GM23338 (cell line): Measurements from ENCODE around the gene PELO. TPM values are rescaled to one million over a fixed set of nuclear protein-coding genes. Genes with fewer than 3 reads are reported as not detected.

Experiments
- ATAC-seq: fragments of 200-7000 bp; cut with Tn5 transposase; 3 replicates; pipeline ENCODE4 v1.9.1; 2020
- DNase-seq: peaks from one replicate; pipeline ENCODE4 v3.0.0-alpha.2; 2015; ENCODE audit warnings: low spot score
- H2AFZ ChIP-seq: fragments of 200-600 bp; sonication (generic); 2 replicates; pipeline ENCODE4 v1.8.0; 2016; ENCODE audit warnings: antibody characterized with exemption, mild to moderate bottlenecking, moderate library complexity
- H3F3A ChIP-seq: fragments of 200-600 bp; sonication (generic); replicated peaks from 2 replicates; pipeline ENCODE4 v1.8.0; 2017; ENCODE audit warnings: antibody characterized with exemption, mixed run types, low read depth
- H3K27ac ChIP-seq: fragments of 200-600 bp; sonication (generic); 2 replicates; pipeline ENCODE4 v1.6.1; 2016; ENCODE audit warnings: low read depth
- H3K27me3 ChIP-seq: fragments of 200-600 bp; sonication (generic); 2 replicates; pipeline ENCODE4 v1.8.0; 2016; ENCODE audit warnings: mild to moderate bottlenecking, mixed run types, moderate library complexity; ENCODE audit not compliant: insufficient read depth
- H3K36me3 ChIP-seq: fragments of 200-600 bp; sonication (generic); 2 replicates; pipeline ENCODE4 v1.8.0; 2016; ENCODE audit warnings: mild to moderate bottlenecking; ENCODE audit not compliant: insufficient read depth
- H3K4me1 ChIP-seq: fragments of 200-600 bp; sonication (generic); 2 replicates; pipeline ENCODE4 v1.8.0; 2016; ENCODE audit warnings: mild to moderate bottlenecking, moderate library complexity; ENCODE audit not compliant: insufficient read depth
- H3K4me2 ChIP-seq: fragments of 200-600 bp; sonication (generic); 2 replicates; pipeline ENCODE4 v1.7.1; 2017; ENCODE audit warnings: mixed run types
- H3K4me3 ChIP-seq: fragments of 200-600 bp; sonication (generic); 2 replicates; pipeline ENCODE4 v1.6.1; 2016; ENCODE audit warnings: mixed run types
- H3K79me2 ChIP-seq: fragments of 200-600 bp; sonication (generic); replicated peaks from 2 replicates; pipeline ENCODE4 v1.8.0; 2017; ENCODE audit warnings: mild to moderate bottlenecking; ENCODE audit not compliant: insufficient read depth
- H3K9me2 ChIP-seq: fragments of 200-600 bp; sonication (generic); 2 replicates; pipeline ENCODE4 v1.8.0; 2017; ENCODE audit not compliant: insufficient read depth
- H4K20me1 ChIP-seq: fragments of 200-600 bp; sonication (generic); replicated peaks from 2 replicates; pipeline ENCODE4 v1.8.0; 2017; ENCODE audit warnings: mild to moderate bottlenecking; ENCODE audit not compliant: insufficient read depth
- H3K27ac Mint-ChIP-seq: 2 replicates; pipeline ENCODE4 v1.8.0; 2020; ENCODE audit warnings: inconsistent platforms, mild to moderate bottlenecking, moderate library complexity, mixed read lengths
- H3K27me3 Mint-ChIP-seq: 3 replicates; pipeline ENCODE4 v1.8.0; 2022; ENCODE audit warnings: low read depth, mild to moderate bottlenecking, moderate library complexity, mixed read lengths, inconsistent platforms; ENCODE audit not compliant: insufficient read depth, poor library complexity
- H3K36me3 Mint-ChIP-seq: 3 replicates; pipeline ENCODE4 v1.8.0; 2021; ENCODE audit warnings: low read depth, mild to moderate bottlenecking, inconsistent platforms, moderate library complexity, mixed read lengths
- H3K4me1 Mint-ChIP-seq: 3 replicates; pipeline ENCODE4 v1.8.0; 2020; ENCODE audit warnings: mild to moderate bottlenecking, inconsistent platforms, mixed read lengths
- H3K4me3 Mint-ChIP-seq: 3 replicates; pipeline ENCODE4 v1.8.0; 2021; ENCODE audit warnings: moderate library complexity, mild to moderate bottlenecking, inconsistent platforms, mixed read lengths
- H3K9me3 Mint-ChIP-seq: 3 replicates; pipeline ENCODE4 v1.8.0; 2020; ENCODE audit warnings: moderate library complexity, mild to moderate bottlenecking, inconsistent platforms, mixed read lengths
- CREB1 ChIP-seq: fragments of 250-450 bp; sonication (Bioruptor Pico); IDR thresholded peaks from 2 replicates; pipeline ENCODE4 v1.5.0; 2020; ENCODE audit warnings: low read depth, mild to moderate bottlenecking, moderate library complexity
- CTCF ChIP-seq, 2 experiments: fragments of 200-600 bp in 1 of 2; sonication (generic) in 1 of 2; conservative IDR thresholded peaks; 2 replicates each; pipeline versions ENCODE4 v1.5.1 to v1.6.1; 2016 to 2017; ENCODE audit warnings: antibody characterized with exemption in 2 of 2, low read depth in 2 of 2, mild to moderate bottlenecking in 2 of 2, moderate library complexity in 1 of 2
- ETS1 ChIP-seq: IDR thresholded peaks from 2 replicates; pipeline ENCODE4 v1.6.1; 2016; ENCODE audit warnings: antibody characterized with exemption
- EZH2 ChIP-seq: fragments of 200-600 bp; sonication (generic); IDR thresholded peaks from one replicate; pipeline ENCODE4 v1.8.0; 2017; ENCODE audit warnings: antibody characterized with exemption, mild to moderate bottlenecking, low read depth; ENCODE audit not compliant: unreplicated experiment
- EZH2phosphoT487 ChIP-seq: fragments of 200-600 bp; sonication (generic); IDR thresholded peaks from one replicate; pipeline ENCODE4 v1.8.1; 2018; ENCODE audit warnings: antibody characterized with exemption; ENCODE audit not compliant: unreplicated experiment
- JUNB ChIP-seq: IDR thresholded peaks from one replicate; pipeline ENCODE4 v1.6.1; 2016; ENCODE audit warnings: antibody characterized with exemption; ENCODE audit not compliant: unreplicated experiment
- NANOG ChIP-seq: IDR thresholded peaks from 2 replicates; pipeline ENCODE4 v1.6.1; 2016; ENCODE audit warnings: antibody characterized with exemption, borderline replicate concordance
- POLR2AphosphoS5 ChIP-seq: IDR thresholded peaks from 2 replicates; pipeline ENCODE4 v1.6.1; 2016; ENCODE audit warnings: antibody characterized with exemption, low read depth
- REST ChIP-seq: IDR thresholded peaks from one replicate; pipeline ENCODE4 v1.6.1; 2018; ENCODE audit warnings: antibody characterized with exemption; ENCODE audit not compliant: unreplicated experiment
- STAT1 ChIP-seq: IDR thresholded peaks from one replicate; pipeline ENCODE4 v1.6.1; 2016; ENCODE audit warnings: antibody characterized with exemption; ENCODE audit not compliant: unreplicated experiment
- ZNF114 ChIP-seq: fragments of 250-450 bp; sonication (Bioruptor Pico); IDR thresholded peaks from 2 replicates; pipeline ENCODE4 v1.5.0; 2020; ENCODE audit warnings: mild to moderate bottlenecking, moderate library complexity
- ZNF331 ChIP-seq: fragments of 250-450 bp; sonication (Bioruptor Pico); IDR thresholded peaks from 2 replicates; pipeline ENCODE4 v1.5.0; 2020; ENCODE audit warnings: low read depth, mild to moderate bottlenecking, moderate library complexity
- ZNF462 ChIP-seq: fragments of 250-450 bp; sonication (Bioruptor Pico); IDR thresholded peaks from 2 replicates; pipeline ENCODE4 v1.5.0; 2020; ENCODE audit warnings: mild to moderate bottlenecking, moderate library complexity
- polyA plus RNA-seq: library from polyadenylated mRNA; unstranded; fragments of >200 nt; fragmentation: Nextera tagmentation; extraction: Ambion mirVana; gene quantifications from 2 replicates; pipeline ENCODE4 v1.2.1, GENCODE V29; 2016
- total RNA-seq: library from RNA; depleted of rRNA; stranded (reverse); fragments of >200 nt; shearing (Covaris generic); gene quantifications from 2 replicates; pipeline ENCODE4 v1.2.3, GENCODE V29; 2014

Gene PELO
- total and polyA plus RNA-seq, 2 experiments from 2014 or later, result 13.6 to 15.6 TPM

- H3K27ac ChIP-seq, result no peak overlapping the region
- no peak for ATAC-seq
- H3K4me1 Mint-ChIP-seq, result peaks cover 20% of the 10 kb centered on the region
- TF ChIP-seq POLR2AphosphoS5 (no peak), CREB1 (CRISPR knock-in tag) (no peak), ZNF331 (CRISPR knock-in tag) (no peak), EZH2phosphoT487 (no peak), ZNF462 (CRISPR knock-in tag) (no peak), CTCF (conservative IDR thresholded peaks at IDR 0.05; ENCODE audit: low read depth in 2 of 2) (no peak), ZNF114 (no peak), REST (no peak), STAT1 (no peak), ETS1 (no peak), JUNB (no peak), EZH2 (no peak), NANOG (no peak)
- H3K9me2 ChIP-seq, result no peaks in the 10 kb centered on the region
- no peak overlapping the region for H2AFZ ChIP-seq
- H3K27ac Mint-ChIP-seq, result no peak overlapping the region
- H3F3A ChIP-seq, result no peaks in the 10 kb centered on the region
- DNase-seq, result no peak
- no peaks in the 10 kb centered on the region for H3K79me2 ChIP-seq
- no peaks in the 10 kb centered on the region for H4K20me1 ChIP-seq
- H3K9me3 Mint-ChIP-seq, result no peaks in the 10 kb centered on the region
- no peaks in the 10 kb centered on the region for H3K36me3 ChIP-seq
- H3K4me2 ChIP-seq, result no peak overlapping the region
- H3K27me3 Mint-ChIP-seq, result no peaks in the 10 kb centered on the region
- H3K4me3 Mint-ChIP-seq, result no peak overlapping the region
- H3K4me1 ChIP-seq, result peaks cover 10% of the 10 kb centered on the region; the same call in 1 of the 2 replicates
- H3K4me3 ChIP-seq, result no peak overlapping the region
- H3K27me3 ChIP-seq, result no peaks in the 10 kb centered on the region
- no peaks in the 10 kb centered on the region for H3K36me3 Mint-ChIP-seq
These were observed 26.8 kb downstream of the PELO start for GRCh38 chr5:52814352-52815148.
